Measurements from ENCODE around the gene MPRIP.

Gene MPRIP

GRCh38 chr17:17107891-17108431 lies 65.7 kb downstream of the MPRIP start:
- no peak for TF ChIP-seq CTCF (IDR thresholded peaks at IDR 0.05; ENCODE audit: low read depth, low read length, missing control alignments)
- H3K4me3 ChIP-seq (replicated peaks; ENCODE audit: low read depth, low read length): no peak overlapping the region
- DNase-seq (ENCODE audit: extremely low read depth, low read depth): no peak

GRCh38 chr17:17108451-17109049 lies 66.3 kb downstream of the MPRIP start:
- DNase-seq (ENCODE audit: extremely low read depth, low read depth): no peak
- H3K4me3 ChIP-seq (replicated peaks; ENCODE audit: low read depth, low read length): no peak overlapping the region
- TF ChIP-seq CTCF (IDR thresholded peaks at IDR 0.05; ENCODE audit: low read depth, low read length, missing control alignments): no peak

- no peak overlapping the region for H3K4me3 ChIP-seq (replicated peaks; ENCODE audit: low read depth, low read length)
- TF ChIP-seq CTCF (IDR thresholded peaks at IDR 0.05; ENCODE audit: low read depth, low read length, missing control alignments): no peak
- DNase-seq (ENCODE audit: extremely low read depth, low read depth): no peak
Measured at GRCh38 chr17:17109256-17109655, 67.0 kb downstream of the MPRIP start.

GRCh38 chr17:17109907-17110306 lies 67.7 kb downstream of the MPRIP start:
- DNase-seq (ENCODE audit: extremely low read depth, low read depth): no peak

GRCh38 chr17:17110520-17110919 lies 68.3 kb downstream of the MPRIP start:
- no peak for TF ChIP-seq CTCF (IDR thresholded peaks at IDR 0.05; ENCODE audit: low read depth, low read length, missing control alignments)
- no peak for DNase-seq (ENCODE audit: extremely low read depth, low read depth)
- no peak overlapping the region for H3K4me3 ChIP-seq (replicated peaks; ENCODE audit: low read depth, low read length)

More at GRCh38 chr17:17109907-17110306, 67.7 kb downstream of the MPRIP start:
- H3K4me3 ChIP-seq (replicated peaks; ENCODE audit: low read depth, low read length): no peak overlapping the region
- TF ChIP-seq CTCF (IDR thresholded peaks at IDR 0.05; ENCODE audit: low read depth, low read length, missing control alignments): no peak

GRCh38 chr17:17111401-17112393 lies 69.4 kb downstream of the MPRIP start:
- TF ChIP-seq CTCF (IDR thresholded peaks at IDR 0.05; ENCODE audit: low read depth, low read length, missing control alignments): no peak
- H3K4me3 ChIP-seq (replicated peaks; ENCODE audit: low read depth, low read length): no peak overlapping the region
- DNase-seq (ENCODE audit: extremely low read depth, low read depth): no peak

Measured in HFF-Myc (cell line).